OCI-LY3 (cell line): ENCODE data around the gene MS4A10.

Experiments used
- H2AFZ ChIP-seq: fragments of 200-600, 300-600 bp; shearing (Covaris generic); 2 replicates; pipeline ENCODE4 v1.6.0; 2014; ENCODE audit warnings: antibody characterized with exemption, low read depth, low read length
- H3K27ac ChIP-seq: fragments of 200-600, 300-600 bp; sonication (generic); 2 replicates; pipeline ENCODE4 v1.5.1; 2014; ENCODE audit warnings: mild to moderate bottlenecking, low read length, moderate library complexity, mixed read lengths
- H3K27me3 ChIP-seq: fragments of 200-600, 300-600 bp; sonication (generic); 2 replicates; pipeline ENCODE4 v1.6.1; 2014; ENCODE audit warnings: low read depth, low read length, mixed read lengths
- H3K36me3 ChIP-seq: fragments of 200-600, 300-600 bp; sonication (generic); replicated peaks from 2 replicates; pipeline ENCODE3; 2014; ENCODE audit warnings: low read depth, low read length, mixed read lengths
- H3K4me1 ChIP-seq: fragments of 300-600, 200-600 bp; sonication (generic); 2 replicates; pipeline ENCODE4 v1.6.1; 2014; ENCODE audit warnings: low read length, mixed read lengths
- H3K4me2 ChIP-seq: fragments of 200-600, 300-600 bp; sonication (generic); 2 replicates; pipeline ENCODE4 v1.6.1; 2014; ENCODE audit warnings: low read length, mixed read lengths
- H3K4me3 ChIP-seq: fragments of 300-600, 200-600 bp; sonication (generic); 2 replicates; pipeline ENCODE4 v1.5.1; 2014; ENCODE audit warnings: antibody characterized with exemption, mild to moderate bottlenecking, low read length, moderate library complexity
- H3K79me2 ChIP-seq: fragments of 300-600, 200-600 bp; shearing (Covaris generic); 2 replicates; pipeline ENCODE4 v1.6.1; 2014; ENCODE audit warnings: mild to moderate bottlenecking, low read length, mixed read lengths
- H3K9ac ChIP-seq: fragments of 300-600, 200-600 bp; shearing (Covaris generic); 2 replicates; pipeline ENCODE4 v1.6.0; 2014; ENCODE audit warnings: mild to moderate bottlenecking, low read length, moderate library complexity
- H3K9me3 ChIP-seq: fragments of 200-600, 300-600 bp; shearing (Covaris generic); 2 replicates; pipeline ENCODE4 v1.6.1; 2014; ENCODE audit warnings: low read length, mixed read lengths; ENCODE audit not compliant: insufficient read depth
- H4K20me1 ChIP-seq: fragments of 200-600, 300-600 bp; sonication (generic); 2 replicates; pipeline ENCODE4 v1.6.1; 2016; ENCODE audit warnings: low read length, mixed read lengths; ENCODE audit not compliant: insufficient read depth
- CTCF ChIP-seq: fragments of 200-600, 300-600 bp; sonication (generic); IDR thresholded peaks from 2 replicates; pipeline ENCODE4 v1.5.1; 2014; ENCODE audit warnings: antibody characterized with exemption, low read length, low read depth
- EZH2phosphoT487 ChIP-seq: fragments of 200-600 bp; shearing (Covaris generic); IDR thresholded peaks from 2 replicates; pipeline ENCODE4 v1.6.1; 2018; ENCODE audit warnings: antibody characterized with exemption, mixed run types, low read depth

MS4A10 gene

GRCh38 chr11:60797846-60798630 lies 12.9 kb downstream of the MS4A10 start:
- H3K4me1 ChIP-seq: no peaks in the 10 kb centered on the region
- H2AFZ ChIP-seq: no peak overlapping the region
- H3K4me3 ChIP-seq: no peak overlapping the region
- no peaks in the 10 kb centered on the region for H3K36me3 ChIP-seq
- H3K4me2 ChIP-seq: no peak overlapping the region
- peaks cover 36% of the 10 kb centered on the region for H3K27me3 ChIP-seq
- H4K20me1 ChIP-seq: no peaks in the 10 kb centered on the region
- H3K9ac ChIP-seq: no peak overlapping the region
- TF ChIP-seq EZH2phosphoT487: no peak
- no peak for TF ChIP-seq CTCF
- no peaks in the 10 kb centered on the region for H3K9me3 ChIP-seq
- H3K27ac ChIP-seq: no peak overlapping the region
- no peaks in the 10 kb centered on the region for H3K79me2 ChIP-seq

- Histone ChIP-seq H4K20me1 (no peaks in the 10 kb centered on the region), H3K36me3 (no peaks in the 10 kb centered on the region), H3K27me3 (peaks cover 31% of the 10 kb centered on the region), H3K4me3 (no peak overlapping the region), H3K27ac (no peak overlapping the region), H3K79me2 (no peaks in the 10 kb centered on the region), H2AFZ (no peak overlapping the region), H3K9me3 (no peaks in the 10 kb centered on the region), H3K4me1 (no peaks in the 10 kb centered on the region), H3K9ac (no peak overlapping the region), H3K4me2 (no peak overlapping the region)
- no peak for TF ChIP-seq EZH2phosphoT487
- TF ChIP-seq CTCF: no peak
Measured at GRCh38 chr11:60798631-60799030, 13.5 kb downstream of the MS4A10 start.

- H3K4me2 ChIP-seq: no peak overlapping the region
- H2AFZ ChIP-seq: no peak overlapping the region
- H3K27me3 ChIP-seq: peaks cover 27% of the 10 kb centered on the region
- TF ChIP-seq EZH2phosphoT487 (no peak), CTCF (no peak)
- H3K27ac ChIP-seq: no peak overlapping the region
- no peaks in the 10 kb centered on the region for H3K4me1 ChIP-seq
- H3K36me3 ChIP-seq: no peaks in the 10 kb centered on the region
- no peaks in the 10 kb centered on the region for H3K9me3 ChIP-seq
- H3K9ac ChIP-seq: no peak overlapping the region
- H4K20me1 ChIP-seq: no peaks in the 10 kb centered on the region
- no peak overlapping the region for H3K4me3 ChIP-seq
- no peaks in the 10 kb centered on the region for H3K79me2 ChIP-seq
Measured at GRCh38 chr11:60801194-60801593, 16.1 kb downstream of the MS4A10 start.

GRCh38 chr11:60803273-60803936 lies 18.3 kb downstream of the MS4A10 start:
- TF ChIP-seq EZH2phosphoT487 (no peak), CTCF (no peak)
- H3K79me2 ChIP-seq: no peaks in the 10 kb centered on the region
- no peak overlapping the region for H3K9ac ChIP-seq
- H3K4me3 ChIP-seq: no peak overlapping the region
- H3K4me1 ChIP-seq: no peaks in the 10 kb centered on the region
- H3K9me3 ChIP-seq: no peaks in the 10 kb centered on the region
- H3K4me2 ChIP-seq: no peak overlapping the region
- H2AFZ ChIP-seq: no peak overlapping the region
- peaks cover 22% of the 10 kb centered on the region for H3K27me3 ChIP-seq
- no peaks in the 10 kb centered on the region for H3K36me3 ChIP-seq
- H4K20me1 ChIP-seq: no peaks in the 10 kb centered on the region
- H3K27ac ChIP-seq: no peak overlapping the region
